PC-3 (cell line): ENCODE results near the gene PIGH. TPM values are rescaled to one million over a fixed set of nuclear protein-coding genes. Genes with fewer than 3 reads are reported as not detected.
A peak's percentile ranks its signal among the peaks of the same experiment; 100 is the strongest.
"Not testable (repeated sequence)": the region's sequence is repeated elsewhere in the genome, so short reads cannot be mapped to it uniquely, and the experiment has no call there.

Experiments used
- ATAC-seq: fragments of 200-7000 bp; cut with Tn5 transposase; 2 replicates; pipeline ENCODE4 v1.9.1; 2020; ENCODE audit warnings: mild to moderate bottlenecking, moderate library complexity
- BruUV-seq: library from RNA; stranded (reverse); fragments of 400-500 nt; replicated peaks from 2 replicates; lab custom pipeline; 2021; lab: Mats Ljungman, UMichigan
- CTCF ChIA-PET: fragments of 300-600 bp; sonication (Branson Sonifier 250); formaldehyde crosslinking; loops from one replicate; lab custom pipeline; 2022; ENCODE audit warnings: antibody characterized with exemption; lab: Charles Lee
- POLR2A ChIA-PET: fragments of 300-600 bp; sonication (Branson Sonifier 250); formaldehyde crosslinking; loops from one replicate; lab custom pipeline; 2022; ENCODE audit warnings: antibody characterized with exemption; ENCODE audit not compliant: unreplicated experiment; lab: Charles Lee
- DNase-seq: peaks from one replicate; pipeline ENCODE4 v3.0.0-alpha.2; 2015
- H2AFZ ChIP-seq: fragments of 300-600 bp; sonication (generic); 2 replicates; pipeline ENCODE4 v1.6.0; 2016; ENCODE audit warnings: antibody characterized with exemption, low read length
- H3F3A ChIP-seq: fragments of 300-600 bp; sonication (generic); one replicate; pipeline ENCODE4 v1.6.0; 2017; ENCODE audit warnings: antibody characterized with exemption, low read length, control low read depth, mild to moderate bottlenecking; ENCODE audit not compliant: unreplicated experiment
- H3K27ac ChIP-seq: fragments of 300-600 bp; sonication (generic); 2 replicates; pipeline ENCODE4 v1.5.1; 2016; ENCODE audit warnings: mild to moderate bottlenecking, low read length
- H3K27me3 ChIP-seq: fragments of 300-600 bp; sonication (generic); 2 replicates; pipeline ENCODE4 v1.6.1; 2016; ENCODE audit warnings: low read length, mixed read lengths
- H3K36me3 ChIP-seq: fragments of 300-600 bp; sonication (generic); 2 replicates; pipeline ENCODE4 v1.6.1; 2016; ENCODE audit warnings: low read depth, mixed run types, low read length, mixed read lengths
- H3K4me1 ChIP-seq: fragments of 300-600 bp; sonication (generic); 2 replicates; pipeline ENCODE4 v1.5.1; 2016; ENCODE audit warnings: low read length; ENCODE audit not compliant: insufficient read depth
- H3K4me2 ChIP-seq: fragments of 300-600 bp; sonication (generic); 2 replicates; pipeline ENCODE4 v1.6.0; 2016; ENCODE audit warnings: low read length
- H3K4me3 ChIP-seq: fragments of 300-600 bp; sonication (generic); 2 replicates; pipeline ENCODE4 v1.5.1; 2016; ENCODE audit warnings: mild to moderate bottlenecking, low read length, mixed read lengths
- H3K79me2 ChIP-seq: fragments of 300-600 bp; sonication (generic); 2 replicates; pipeline ENCODE4 v1.6.1; 2017; ENCODE audit warnings: low read length, mixed read lengths
- H3K9ac ChIP-seq: fragments of 300-600 bp; sonication (generic); 2 replicates; pipeline ENCODE4 v1.6.0; 2016; ENCODE audit warnings: mild to moderate bottlenecking, low read length
- H3K9me2 ChIP-seq: fragments of 300-600 bp; sonication (generic); replicated peaks from 2 replicates; pipeline ENCODE4 v1.6.1; 2016; ENCODE audit warnings: mixed run types, low read length, mixed read lengths
- H3K9me3 ChIP-seq: fragments of 300-600 bp; sonication (generic); 2 replicates; pipeline ENCODE4 v1.6.1; 2016; ENCODE audit warnings: low read length, mixed read lengths
- H4K20me1 ChIP-seq: fragments of 300-600 bp; sonication (generic); 2 replicates; pipeline ENCODE4 v1.6.1; 2016; ENCODE audit warnings: low read length, mixed read lengths
- CTCF ChIP-seq: fragments of 300-600 bp; sonication (generic); conservative IDR thresholded peaks from 2 replicates; pipeline ENCODE4 v1.5.1; 2017; ENCODE audit warnings: antibody characterized with exemption, low read depth, mild to moderate bottlenecking, low read length
- EZH2 ChIP-seq: fragments of 300-600 bp; sonication (generic); IDR thresholded peaks from one replicate; pipeline ENCODE4 v1.6.1; 2017; ENCODE audit warnings: antibody characterized with exemption, mild to moderate bottlenecking, low read length; ENCODE audit not compliant: unreplicated experiment
- EZH2phosphoT487 ChIP-seq: fragments of 300-600 bp; sonication (generic); IDR thresholded peaks from 2 replicates; pipeline ENCODE4 v1.6.1; 2018; ENCODE audit warnings: mild to moderate bottlenecking, antibody characterized with exemption, low read length, borderline replicate concordance
- intact Hi-C: fragments of 100-400 bp; cut with micrococcal nuclease; formaldehyde crosslinking; loops from 2 replicates; pipeline ENCODE4 v1.9.0; 2023
- total RNA-seq: library from RNA; depleted of rRNA; stranded (reverse); fragments of >200 nt; gene quantifications from 2 replicates; pipeline ENCODE4 v1.2.3, GENCODE V29; 2014

PIGH gene
- total RNA-seq, 1 experiment from 2014 or later: 66.4 TPM

DNA sequence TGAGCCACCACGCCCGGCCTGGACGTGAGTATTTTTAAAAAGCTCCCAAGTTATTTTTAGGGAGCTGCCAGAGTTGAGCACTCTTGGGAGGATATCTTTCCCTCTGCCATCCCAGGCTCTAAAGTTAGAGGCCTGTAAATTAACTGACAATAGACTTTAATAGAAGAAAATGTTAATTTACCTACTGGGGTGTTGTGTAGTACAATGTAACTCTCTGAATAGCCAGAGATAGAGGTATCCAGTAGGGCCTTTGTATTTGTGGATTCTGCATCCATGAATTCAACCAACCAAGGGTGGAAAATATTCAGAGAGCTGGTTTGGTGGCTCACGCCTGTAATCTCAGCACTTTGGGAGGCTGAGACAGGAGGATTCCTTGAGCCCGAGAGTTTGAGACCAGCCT lies 7.6 kb upstream of the PIGH start:
- Histone ChIP-seq H3K4me2 (no peak overlapping the region), H3K4me3 (no peak overlapping the region), H4K20me1 (no peaks in the 10 kb centered on the region), H3F3A (no peaks in the 10 kb centered on the region), H3K27me3 (no peaks in the 10 kb centered on the region), H3K4me1 (no peaks in the 10 kb centered on the region), H2AFZ (no peak overlapping the region), H3K9ac (no peak overlapping the region), H3K9me3 (no peaks in the 10 kb centered on the region), H3K79me2 (no peaks in the 10 kb centered on the region), H3K27ac (no peak overlapping the region), H3K9me2 (no peaks in the 10 kb centered on the region), H3K36me3 (no peaks in the 10 kb centered on the region)
- POLR2A ChIA-PET: no interaction called here
- no peak for ATAC-seq
- TF ChIP-seq EZH2: no peak
- no peak for TF ChIP-seq EZH2phosphoT487
- TF ChIP-seq CTCF: no peak
- CTCF ChIA-PET: no interaction called here
- intact Hi-C loops: no loop called here
- no TSS peak for BruUV-seq
- no peak for DNase-seq

GRCh38 chr14:67602995-67603545 lies 3.0 kb upstream of the PIGH start:
- no peak overlapping the region for H3K4me3 ChIP-seq
- ChIA-PET CTCF (no interaction called here), POLR2A (no interaction called here)
- ATAC-seq (no peak), DNase-seq (peak; percentile 38)
- H3K9ac ChIP-seq: no peak overlapping the region
- H3K79me2 ChIP-seq: peaks cover 16% of the 10 kb centered on the region
- H3K36me3 ChIP-seq: no peaks in the 10 kb centered on the region
- TF ChIP-seq EZH2: no peak
- TF ChIP-seq EZH2phosphoT487: no peak
- no peak for TF ChIP-seq CTCF
- no peak overlapping the region for H3K4me2 ChIP-seq
- no peaks in the 10 kb centered on the region for H3K9me2 ChIP-seq
- H3K27me3 ChIP-seq: no peaks in the 10 kb centered on the region
- BruUV-seq: no TSS peak
- H2AFZ ChIP-seq: no peak overlapping the region
- peaks cover 14% of the 10 kb centered on the region; the same call in 1 of the 2 replicates for H3K4me1 ChIP-seq
- no peaks in the 10 kb centered on the region for H4K20me1 ChIP-seq
- H3K27ac ChIP-seq: no peak overlapping the region
- intact Hi-C loops: no loop called here
- H3F3A ChIP-seq: no peaks in the 10 kb centered on the region
- no peaks in the 10 kb centered on the region for H3K9me3 ChIP-seq

- Histone ChIP-seq H2AFZ (no peak overlapping the region), H3F3A (no peaks in the 10 kb centered on the region), H3K4me1 (peaks cover 14% of the 10 kb centered on the region; the same call in 1 of the 2 replicates), H3K9me3 (no peaks in the 10 kb centered on the region), H3K9me2 (no peaks in the 10 kb centered on the region), H3K27me3 (no peaks in the 10 kb centered on the region), H3K79me2 (peaks cover 24% of the 10 kb centered on the region), H3K36me3 (no peaks in the 10 kb centered on the region), H3K27ac (no peak overlapping the region), H3K4me3 (no peak overlapping the region), H3K4me2 (no peak overlapping the region), H3K9ac (no peak overlapping the region), H4K20me1 (no peaks in the 10 kb centered on the region)
- no TSS peak for BruUV-seq
- ATAC-seq (no peak), DNase-seq (no peak)
- TF ChIP-seq EZH2phosphoT487: no peak
- TF ChIP-seq EZH2: no peak
- TF ChIP-seq CTCF: no peak
- intact Hi-C loops: no loop called here
- ChIA-PET CTCF (no interaction called here), POLR2A (no interaction called here)
Measured at GRCh38 chr14:67602076-67602475, 2.0 kb upstream of the PIGH start.

GRCh38 chr14:67600562-67600974 lies 500 bp upstream of the PIGH start:
- H3K36me3 ChIP-seq, H3K9me2 ChIP-seq, H4K20me1 ChIP-seq, DNase-seq, H3K9me3 ChIP-seq, ATAC-seq, H3F3A ChIP-seq, intact Hi-C loops, H3K27me3 ChIP-seq, BruUV-seq: not testable (repeated sequence)
- Histone ChIP-seq H3K79me2 (peaks cover 24% of the 10 kb centered on the region), H3K27ac (peak overlapping the region; percentile 26; the same call in 1 of the 2 replicates), H2AFZ (peak overlapping the region; percentile 98), H3K9ac (peak overlapping the region; percentile 75), H3K4me1 (peaks cover 14% of the 10 kb centered on the region; the same call in 1 of the 2 replicates), H3K4me3 (peak overlapping the region; percentile 91), H3K4me2 (peak overlapping the region; percentile 93)
- POLR2A ChIA-PET: interaction anchor here (0.6 to 1.0 kb wide), 7 partner anchors 10 to 216 kb away, joined by 3 to 20 read pairs (median 4); partner anchors contain the start of gene ARG2
- CTCF ChIA-PET: interaction anchor here (0.6 to 2.2 kb wide), 7 partner anchors 18 to 363 kb away, joined by 3 to 14 read pairs (median 6); no protein-coding TSS in a partner anchor
